Fibroblast of skin of right quadriceps (primary cell): ENCODE data around the gene COTL1.

ENCODE experiments used
- DNase-seq: peaks from one replicate; pipeline ENCODE4 v3.0.0-alpha.2; 2013

The COTL1 gene, protein sequence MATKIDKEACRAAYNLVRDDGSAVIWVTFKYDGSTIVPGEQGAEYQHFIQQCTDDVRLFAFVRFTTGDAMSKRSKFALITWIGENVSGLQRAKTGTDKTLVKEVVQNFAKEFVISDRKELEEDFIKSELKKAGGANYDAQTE

DNA sequence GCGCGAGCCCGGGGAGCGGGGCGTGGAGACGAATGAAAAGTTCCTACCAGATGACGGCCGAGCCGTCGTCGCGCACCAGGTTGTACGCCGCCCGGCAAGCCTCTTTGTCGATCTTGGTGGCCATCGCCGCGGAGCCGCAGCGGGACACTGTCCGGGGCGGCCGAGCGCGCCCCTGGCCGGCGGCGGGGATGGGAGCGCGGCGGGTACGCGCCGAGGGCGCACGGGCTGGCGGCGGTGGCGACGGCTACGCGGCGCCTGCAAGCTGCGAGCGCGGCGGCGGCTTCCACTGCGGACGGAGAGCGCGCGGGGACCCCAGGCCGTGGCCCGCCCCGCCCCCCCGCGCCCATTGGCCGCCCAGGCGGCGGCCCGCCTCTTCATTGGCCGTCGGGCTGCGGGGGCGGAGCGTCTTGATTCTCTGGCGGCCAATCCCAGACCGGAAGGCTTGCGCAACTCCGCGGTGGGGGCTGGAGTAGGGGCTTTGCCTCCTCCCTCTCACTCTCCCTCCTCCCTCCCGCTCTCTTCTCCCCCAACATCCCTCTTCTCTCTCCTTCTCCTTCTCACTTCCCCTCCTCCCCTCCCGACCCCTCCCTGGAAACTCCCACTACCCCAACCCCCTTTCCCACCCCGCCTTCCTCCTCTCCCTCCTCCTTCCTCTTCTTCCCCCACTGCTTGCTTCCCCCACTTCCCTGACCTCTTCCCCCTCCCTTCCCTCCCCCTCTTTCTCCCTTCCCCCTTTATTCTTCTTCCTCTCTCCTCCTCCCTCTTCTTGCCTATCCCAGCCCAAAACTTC is at the start of gene COTL1:
Gene COTL1 (minus strand): TSS at position 288 of the 790 bp plus-strand sequence. CDS start 164 bp downstream, at position 124.
- DNase-seq: peak; percentile 99

DNA sequence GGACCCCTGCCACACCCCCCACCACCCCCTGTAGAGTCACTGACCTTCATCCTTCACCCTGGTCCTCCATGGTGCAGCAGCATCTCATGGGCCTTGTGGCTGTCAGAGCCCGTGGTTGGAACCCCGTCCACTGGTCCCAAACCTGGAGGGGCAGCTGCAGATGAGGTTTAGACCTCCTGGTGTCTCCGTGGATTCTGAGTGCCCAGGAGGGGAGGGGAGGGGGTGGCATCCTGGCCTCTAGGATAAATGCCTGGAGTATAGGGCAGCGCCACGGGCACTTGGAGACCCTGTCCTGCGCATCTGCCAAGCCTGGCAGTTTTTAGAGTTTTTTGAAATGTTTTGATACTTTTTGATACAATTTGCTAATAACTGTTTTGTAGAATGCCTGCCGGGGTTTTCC is 48.0 kb upstream of the COTL1 start:
- DNase-seq: no peak

DNA sequence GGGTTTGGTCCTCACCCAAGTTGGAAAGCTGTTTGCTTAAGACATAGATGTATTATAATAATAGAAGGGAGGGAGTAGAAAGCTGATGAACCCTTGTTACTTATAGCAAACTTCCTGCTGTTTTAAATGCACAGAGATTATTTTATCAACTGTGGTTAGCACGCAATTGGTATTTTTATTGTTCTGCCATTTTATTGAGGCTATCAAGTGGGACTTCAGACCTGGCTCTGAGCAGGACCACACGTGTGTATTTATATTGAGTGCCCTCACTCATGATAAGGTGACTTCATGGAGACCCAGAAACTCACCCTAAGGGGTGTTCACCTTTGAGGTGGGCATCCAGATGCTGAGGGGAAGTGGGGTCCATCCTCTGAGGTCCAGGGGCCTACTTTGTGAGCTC is 47.5 kb upstream of the COTL1 start:
- no peak for DNase-seq

DNA sequence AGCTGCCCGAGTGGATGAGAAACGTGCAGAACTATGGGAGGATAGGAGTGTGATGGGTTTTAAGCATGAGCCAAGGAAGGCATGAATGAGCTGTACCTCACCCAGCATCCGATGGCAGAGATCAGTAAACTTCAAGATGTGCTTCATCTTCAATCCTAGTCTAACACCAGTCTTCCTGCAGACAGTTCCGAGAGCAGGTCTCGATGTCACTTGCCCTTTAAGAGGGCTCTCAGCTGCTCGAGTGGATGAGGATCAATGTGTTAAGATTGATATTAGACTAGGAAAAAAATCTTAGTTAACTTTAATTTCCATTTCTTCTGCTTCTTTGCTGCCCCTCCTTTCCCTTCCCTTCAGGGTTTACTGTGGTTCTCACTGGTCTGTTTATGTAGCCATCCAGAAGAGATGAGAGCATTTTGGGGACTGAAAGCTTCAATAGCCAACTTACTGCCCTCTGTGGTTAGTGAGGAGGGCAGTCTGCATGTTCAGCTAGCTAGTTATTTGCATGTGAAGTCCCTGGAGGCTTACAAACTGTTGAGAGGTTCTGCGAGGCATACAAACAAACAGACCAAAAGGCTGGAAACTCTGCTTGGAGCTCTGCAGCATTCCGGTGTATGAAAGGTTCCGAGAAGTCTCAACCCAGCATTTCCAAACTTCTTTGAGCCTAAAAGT is 45.7 kb upstream of the COTL1 start:
- DNase-seq: no peak

DNA sequence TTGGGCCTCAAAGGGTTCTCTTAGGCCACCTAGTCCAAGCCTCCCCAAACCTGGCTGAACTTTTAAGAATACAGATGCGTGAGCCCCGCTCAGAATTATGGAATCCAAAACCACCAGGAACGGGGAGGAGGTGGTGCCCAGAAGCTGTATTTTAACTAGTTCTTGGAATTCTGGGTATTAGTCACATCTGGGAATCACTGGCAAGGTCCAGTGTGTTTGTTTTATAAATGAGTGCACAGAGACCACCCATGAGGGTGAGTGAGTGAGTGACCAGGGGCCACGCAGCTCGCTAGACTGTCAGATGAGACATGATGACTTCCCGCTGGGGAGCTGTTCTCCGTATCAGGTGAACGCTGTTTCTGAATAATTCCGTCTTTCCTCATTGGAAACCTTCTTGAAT is 44.6 kb upstream of the COTL1 start:
- DNase-seq: no peak

DNA sequence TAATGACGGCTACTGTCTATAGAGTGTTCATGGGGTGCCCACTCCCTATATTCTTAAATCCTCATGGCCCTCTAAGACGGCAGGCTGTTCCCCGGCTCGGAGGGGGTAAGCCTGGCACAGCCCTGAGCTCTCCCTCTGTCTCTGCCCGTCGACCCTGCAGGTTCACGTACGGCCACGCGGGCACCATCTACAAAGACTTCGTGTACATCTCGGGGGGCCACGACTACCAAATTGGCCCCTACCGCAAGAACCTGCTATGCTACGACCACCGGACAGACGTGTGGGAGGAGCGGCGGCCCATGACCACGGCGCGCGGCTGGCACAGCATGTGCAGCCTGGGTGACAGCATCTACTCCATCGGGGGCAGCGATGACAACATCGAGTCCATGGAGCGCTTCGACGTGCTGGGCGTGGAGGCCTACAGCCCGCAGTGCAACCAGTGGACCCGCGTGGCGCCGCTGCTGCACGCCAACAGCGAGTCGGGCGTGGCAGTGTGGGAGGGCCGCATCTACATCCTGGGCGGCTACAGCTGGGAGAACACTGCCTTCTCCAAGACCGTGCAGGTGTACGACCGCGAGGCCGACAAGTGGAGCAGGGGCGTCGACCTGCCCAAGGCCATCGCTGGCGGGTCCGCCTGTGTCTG is 43.7 kb upstream of the COTL1 start:
- DNase-seq: no peak

DNA sequence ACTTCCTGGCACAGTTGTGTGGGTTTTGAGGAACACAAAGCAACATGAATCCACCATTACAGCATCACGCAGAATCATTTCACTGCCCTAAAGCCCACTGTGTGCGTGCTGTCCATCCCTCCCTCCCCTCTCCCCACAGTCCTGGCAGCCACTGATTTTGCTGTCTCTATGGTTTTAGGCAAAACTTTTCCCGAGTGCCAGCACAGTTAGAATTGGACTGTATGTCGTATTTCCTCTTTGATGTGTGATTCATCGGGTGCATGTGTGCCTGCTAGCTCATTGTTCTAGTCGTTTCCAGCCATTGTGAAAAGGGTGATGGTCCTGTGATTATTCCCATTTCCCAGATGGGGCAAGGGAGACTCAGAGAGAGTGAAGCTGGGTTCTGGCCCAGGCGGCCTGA is 43.1 kb upstream of the COTL1 start:
- DNase-seq: no peak

DNA sequence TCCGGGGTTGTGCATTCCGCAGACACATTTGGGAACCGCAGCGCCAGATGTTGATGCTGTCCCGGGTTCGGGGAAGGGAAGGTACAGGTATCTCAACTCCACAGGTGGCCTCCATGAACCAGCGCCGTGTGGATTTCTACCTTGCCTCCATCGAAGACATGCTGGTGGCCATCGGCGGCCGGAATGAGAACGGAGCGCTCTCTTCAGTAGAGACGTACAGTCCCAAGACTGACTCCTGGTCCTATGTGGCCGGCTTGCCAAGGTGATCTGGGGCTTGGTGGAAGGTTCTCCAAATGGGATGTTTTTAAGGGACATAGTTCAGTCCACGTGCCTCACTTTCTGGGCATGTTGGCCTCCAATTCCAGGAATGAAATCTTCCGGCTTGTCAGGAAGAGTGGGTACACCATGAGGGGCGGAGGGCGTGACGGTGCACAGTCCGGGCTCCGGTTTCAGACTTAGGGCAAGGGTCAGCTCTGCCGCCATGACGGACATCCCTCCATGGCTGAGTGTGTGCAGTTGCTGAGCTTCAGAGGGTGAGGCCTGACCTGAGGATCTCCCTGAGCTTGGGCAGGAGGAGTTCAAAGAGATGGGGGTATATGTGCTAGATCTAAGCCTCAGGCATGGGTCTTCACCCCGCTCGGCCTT is 41.9 kb upstream of the COTL1 start:
- DNase-seq: no peak

DNA sequence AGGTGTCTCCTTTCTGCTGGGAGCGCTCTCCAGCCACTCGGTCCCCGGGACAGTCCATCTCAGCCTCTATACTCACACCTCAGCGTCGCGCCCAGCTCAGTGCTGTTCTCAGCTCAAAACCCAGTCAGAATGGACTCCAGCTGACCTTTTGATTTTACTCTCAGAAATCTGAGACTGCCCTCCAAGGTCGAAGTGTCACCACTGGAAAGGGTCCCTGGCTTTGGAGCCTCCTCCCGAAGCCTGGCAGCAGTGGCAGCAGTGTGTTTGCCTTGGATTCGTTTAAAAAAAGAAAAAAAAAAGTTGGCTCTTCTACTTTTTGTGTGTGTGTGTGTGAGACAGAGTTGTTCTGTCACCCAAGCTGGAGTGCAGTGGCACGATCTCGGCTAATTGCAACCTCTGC is 40.8 kb upstream of the COTL1 start:
- no peak for DNase-seq

DNA sequence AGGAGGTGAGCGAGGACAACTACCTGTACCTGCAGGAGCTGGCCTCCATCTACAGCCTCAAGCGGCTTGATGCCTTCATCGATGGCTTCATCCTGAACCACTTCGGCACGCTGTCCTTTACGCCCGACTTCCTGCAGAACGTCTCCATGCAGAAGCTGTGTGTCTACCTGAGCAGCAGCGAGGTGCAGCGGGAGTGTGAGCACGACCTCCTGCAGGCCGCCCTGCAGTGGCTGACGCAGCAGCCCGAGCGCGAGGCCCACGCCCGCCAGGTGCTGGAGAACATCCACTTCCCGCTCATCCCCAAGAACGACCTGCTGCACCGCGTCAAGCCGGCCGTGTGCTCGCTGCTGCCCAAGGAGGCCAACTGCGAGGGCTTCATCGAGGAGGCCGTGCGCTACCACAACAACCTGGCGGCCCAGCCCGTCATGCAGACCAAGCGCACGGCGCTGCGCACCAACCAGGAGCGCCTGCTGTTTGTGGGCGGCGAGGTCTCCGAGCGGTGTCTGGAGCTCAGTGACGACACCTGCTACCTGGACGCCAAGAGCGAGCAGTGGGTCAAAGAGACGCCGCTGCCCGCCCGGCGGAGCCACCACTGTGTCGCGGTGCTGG is 39.5 kb upstream of the COTL1 start:
- DNase-seq: no peak

DNA sequence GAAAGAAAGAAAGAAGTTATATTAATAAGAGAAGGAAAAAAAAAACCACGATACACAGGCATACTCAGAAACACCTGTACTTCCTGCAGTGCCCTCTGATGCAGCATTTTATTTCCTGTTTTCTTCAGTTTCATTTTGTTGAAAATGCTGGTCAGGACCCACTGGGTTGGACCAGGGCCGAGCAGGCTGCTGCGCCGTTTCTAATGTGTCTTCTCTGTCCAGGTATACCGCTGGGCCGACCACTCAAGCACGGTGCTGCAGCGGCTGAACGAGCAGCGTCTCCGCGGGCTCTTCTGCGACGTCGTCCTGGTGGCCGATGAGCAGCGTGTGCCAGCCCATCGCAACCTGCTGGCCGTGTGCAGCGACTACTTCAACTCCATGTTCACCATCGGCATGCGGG is 38.8 kb upstream of the COTL1 start:
- no peak for DNase-seq

DNA sequence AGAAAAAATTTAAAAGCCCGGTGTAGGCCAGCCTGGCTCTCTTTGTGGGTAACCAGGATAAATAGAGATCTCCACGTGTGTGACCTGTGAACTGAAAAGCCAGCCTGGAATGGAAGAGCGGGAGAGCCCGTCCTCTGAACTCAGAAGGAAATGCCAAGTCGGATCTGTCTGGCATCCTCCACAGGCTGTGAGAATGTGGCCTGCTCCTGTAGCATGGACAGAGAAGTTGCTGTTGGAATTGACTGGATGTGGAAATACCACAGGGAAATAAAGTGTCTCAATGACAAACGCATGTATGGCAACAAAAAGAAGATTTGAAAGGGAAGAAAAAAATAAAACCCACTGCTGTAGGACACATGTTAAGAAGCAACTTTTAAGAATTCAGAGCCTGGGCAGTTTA is 37.1 kb upstream of the COTL1 start:
- no peak for DNase-seq

DNA sequence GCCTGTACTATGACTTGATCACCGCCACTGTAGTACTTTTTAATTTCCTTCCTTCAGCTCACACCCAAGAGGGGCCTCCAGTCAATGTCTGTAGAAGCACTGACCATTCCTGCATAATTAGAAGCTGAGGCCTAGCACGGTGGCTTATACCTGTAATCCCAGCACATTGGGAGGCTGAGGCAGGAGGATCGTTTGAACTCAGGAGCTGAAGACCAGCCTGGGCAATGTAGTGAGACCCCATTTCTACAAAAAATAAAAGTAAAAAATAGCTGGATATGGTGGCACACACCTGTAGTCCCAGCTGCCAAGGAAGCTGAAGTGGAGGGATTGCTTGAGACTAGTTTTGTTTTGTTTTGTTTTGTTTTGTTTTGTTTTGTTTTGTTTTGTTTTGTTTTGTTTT is 36.4 kb upstream of the COTL1 start:
- DNase-seq: no peak

DNA sequence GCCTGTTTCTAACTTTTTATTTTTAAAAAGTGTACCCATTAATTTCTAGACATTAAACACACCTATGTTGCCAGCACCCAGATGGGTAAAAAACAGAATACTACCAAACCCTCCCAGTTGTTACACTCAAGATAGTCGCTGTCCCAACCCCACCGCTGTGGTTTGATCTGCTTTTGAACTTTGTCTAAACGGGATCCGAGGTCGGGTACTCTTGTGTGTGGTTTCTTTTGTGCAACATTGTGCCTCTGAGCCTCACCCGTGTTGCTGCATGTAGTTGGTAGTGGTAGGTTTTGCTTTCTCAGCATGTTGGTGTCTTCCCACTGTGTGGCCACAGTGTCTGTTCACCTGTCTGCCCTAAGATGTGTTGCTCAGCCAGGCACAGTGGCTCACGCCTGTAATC is 34.7 kb upstream of the COTL1 start:
- no peak for DNase-seq

DNA sequence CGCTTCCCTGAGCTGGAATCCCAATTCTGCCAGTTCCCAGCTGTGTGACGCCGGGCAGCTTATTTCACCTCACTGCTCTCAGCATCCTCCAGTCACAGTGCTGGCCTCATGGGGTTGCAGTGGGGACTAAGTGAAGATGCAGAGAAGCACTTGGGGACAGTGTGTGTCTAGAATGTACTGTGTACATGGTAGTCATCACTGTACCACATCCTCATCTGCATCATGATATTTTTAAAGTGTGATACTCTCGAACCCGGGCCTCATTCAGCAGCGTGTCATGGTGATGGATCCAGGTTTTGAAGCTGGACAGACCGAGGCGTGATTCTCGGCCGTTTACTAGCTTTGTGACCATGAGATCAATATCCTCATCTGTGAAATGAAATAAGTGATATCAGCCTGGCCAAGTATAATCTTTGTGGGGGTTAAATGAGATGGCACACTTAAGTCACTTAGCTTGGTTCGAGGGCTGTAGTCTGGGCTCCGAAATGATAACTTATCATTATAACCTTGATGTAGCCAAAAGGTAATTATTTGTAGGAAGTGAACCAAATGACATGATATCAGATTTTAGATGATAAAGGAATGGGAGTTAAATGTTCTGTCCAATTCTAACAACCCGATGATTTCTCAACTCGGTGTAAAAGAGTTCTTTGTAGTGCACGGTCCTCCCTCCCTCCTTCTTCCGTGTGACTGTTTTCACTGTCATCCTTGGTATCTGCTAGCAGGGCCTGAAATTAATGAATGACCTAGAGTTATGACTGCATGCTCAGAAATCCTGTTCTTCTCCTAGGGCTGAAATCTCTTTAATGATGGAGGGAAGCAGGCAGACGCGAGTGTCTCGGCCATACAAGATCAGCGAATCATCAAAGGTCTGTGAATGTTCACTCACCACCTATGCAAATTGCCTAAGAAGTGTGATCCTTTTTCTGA is 32.4 kb upstream of the COTL1 start:
- peak; percentile 85 for DNase-seq

DNA sequence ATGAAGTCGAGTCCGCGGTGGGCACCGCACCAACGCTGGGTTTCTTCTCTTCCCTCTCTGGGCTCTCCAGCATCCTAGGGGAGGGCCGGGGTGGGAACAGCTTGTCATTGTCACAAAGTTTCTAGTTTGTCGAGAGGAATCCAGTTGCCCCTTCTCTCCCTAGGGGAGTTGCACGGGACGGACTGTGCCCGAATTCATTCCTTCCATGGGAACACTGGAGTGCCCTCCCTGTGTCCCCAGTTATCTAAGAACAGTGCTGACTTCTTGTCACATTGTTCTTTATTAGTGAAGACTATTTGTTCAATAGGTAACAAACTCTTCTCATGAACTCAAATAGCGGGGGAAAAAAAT is 31.6 kb upstream of the COTL1 start:
- no peak for DNase-seq

DNA sequence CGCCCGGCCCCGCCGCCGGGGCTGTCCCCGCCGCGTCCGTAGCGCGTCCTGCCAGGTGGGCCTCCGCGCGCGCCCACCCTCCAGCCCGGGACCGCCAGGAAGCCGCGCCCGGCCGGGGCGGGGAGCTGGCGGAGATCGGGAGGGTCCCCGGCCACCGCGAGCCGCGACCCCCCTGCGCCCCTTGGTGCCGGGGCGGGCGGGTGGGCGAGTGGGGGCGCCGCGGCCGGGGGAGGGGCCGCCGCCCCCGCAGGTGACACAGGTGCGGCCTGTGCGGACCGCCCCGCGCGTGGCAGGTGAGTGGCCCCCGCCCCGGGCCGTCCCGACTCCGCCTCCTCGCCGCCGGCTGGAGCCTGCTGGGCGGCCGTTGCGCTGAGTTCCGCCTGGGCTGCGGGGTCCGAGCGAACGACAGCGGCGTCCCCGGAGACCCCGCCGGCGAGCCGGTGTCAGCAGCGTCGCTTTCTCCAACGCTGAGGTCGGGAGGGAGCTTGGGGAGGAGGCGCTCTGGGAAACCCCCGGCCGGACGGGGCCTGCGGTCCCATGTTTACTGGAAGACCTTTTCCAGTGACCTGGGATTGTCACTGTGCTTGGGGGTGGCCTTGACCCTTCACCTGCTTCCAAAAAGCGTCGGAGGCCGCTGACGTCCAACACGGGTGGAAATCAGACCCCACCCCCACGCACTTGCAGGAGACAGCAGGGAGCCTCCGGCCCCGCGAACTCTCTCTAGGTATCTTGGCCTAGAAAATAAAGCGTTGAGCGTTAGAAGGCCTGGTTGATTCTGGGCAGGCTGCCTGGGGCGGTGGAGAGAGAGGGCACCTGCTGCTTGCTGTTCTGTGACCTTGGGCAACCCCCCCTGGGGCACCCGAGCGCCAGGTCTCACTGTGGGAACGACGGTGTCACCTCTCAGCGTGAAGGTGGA is 31.0 kb upstream of the COTL1 start:
- no peak for DNase-seq

DNA sequence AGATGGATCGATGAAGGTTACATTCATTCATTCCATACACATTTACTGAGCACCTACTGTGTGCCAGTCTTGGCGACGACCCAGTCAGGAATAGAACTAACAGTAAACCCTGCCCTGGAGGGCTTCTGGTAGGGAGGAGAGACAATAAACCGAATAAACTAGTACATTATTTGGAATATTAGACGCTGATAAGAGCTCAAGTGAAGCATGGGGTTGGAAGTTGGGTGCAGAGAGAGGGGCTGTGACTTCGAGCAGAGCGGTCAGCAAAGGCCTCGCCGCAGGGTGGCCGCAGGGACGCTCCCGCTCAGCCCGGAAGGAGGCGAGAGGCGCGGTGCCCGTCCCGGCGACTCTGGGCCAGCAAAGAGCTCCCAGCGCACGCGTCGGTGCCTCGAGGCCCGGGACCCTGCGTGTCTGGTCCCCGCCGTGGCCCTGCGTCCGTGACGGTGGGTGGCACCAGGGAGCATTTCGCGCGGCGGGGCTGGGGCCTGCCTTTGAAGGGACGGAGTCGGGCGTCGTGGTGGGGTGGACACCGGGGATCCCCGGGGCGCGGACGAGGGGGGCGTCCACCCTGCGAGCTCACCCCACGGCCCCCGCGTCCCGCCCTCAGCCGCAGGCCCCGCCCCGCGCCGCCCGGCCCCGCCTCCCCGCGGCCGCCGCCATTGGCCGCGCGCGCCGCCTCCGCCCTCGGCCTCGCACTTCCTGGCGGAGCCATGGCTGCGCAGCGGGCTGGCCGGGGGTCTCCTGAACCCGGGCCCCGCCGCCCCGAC is 30.1 kb upstream of the COTL1 start, which contains the start of gene KLHL36:
Gene KLHL36 (plus strand): TSS at position 684 of the 767 bp plus-strand sequence. CDS start 2,357 bp downstream, outside the sequence.
- DNase-seq: peak; percentile 26

DNA sequence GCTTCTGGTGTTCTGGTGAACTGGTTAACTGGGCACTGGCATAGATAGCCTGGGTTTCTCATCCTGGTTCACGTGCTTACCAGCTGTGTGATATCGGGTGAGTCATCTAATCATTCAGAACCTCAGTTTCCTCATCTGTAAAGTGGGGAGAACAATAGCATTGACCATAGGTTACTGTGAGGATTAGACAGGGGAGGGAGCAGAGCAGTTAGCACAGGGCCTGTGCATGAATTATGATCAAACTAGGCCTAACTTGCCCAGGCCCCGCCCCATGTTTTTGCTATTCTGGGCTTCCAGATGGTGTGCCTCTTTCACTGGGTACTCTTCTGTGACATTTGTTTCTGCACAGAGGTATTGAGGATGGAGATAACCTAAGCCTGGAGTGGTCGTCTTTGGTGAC is 25.8 kb upstream of the COTL1 start:
- no peak for DNase-seq

DNA sequence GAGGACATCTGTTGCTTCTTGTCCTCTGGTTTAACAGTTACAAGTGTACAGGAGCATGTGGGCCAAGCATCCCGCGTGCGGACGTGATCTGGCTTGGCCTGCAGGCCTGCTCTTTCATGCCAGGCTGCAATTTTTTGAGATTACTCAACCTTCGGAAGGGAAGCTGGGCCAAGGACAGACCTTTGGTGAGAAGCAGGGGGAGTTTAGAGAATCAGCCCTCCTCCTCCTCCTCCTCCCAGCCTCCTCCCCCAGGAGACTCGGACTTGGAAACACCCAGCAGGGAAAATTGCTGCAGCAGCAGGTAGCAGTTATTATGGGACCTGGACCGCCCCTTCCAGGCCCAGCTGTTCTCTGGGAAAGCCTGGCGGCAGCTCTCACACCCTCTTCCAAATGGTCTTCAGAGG is 25.3 kb upstream of the COTL1 start:
- peak; percentile 87 for DNase-seq
